ENCODE measurements around the gene FBXO36.
"Not testable (repeated sequence)": the region's sequence is repeated elsewhere in the genome, so short reads cannot be mapped to it uniquely, and the experiment has no call there.

The FBXO36 gene

GRCh38 chr2:229914171-229914570 is 8.1 kb upstream of the FBXO36 start:
- no peak for DNase-seq

- DNase-seq: no peak
Measured at GRCh38 chr2:229917793-229918192, 4.5 kb upstream of the FBXO36 start.

- no peak for DNase-seq
Measured at GRCh38 chr2:229920011-229920641, 2.2 kb upstream of the FBXO36 start.

GRCh38 chr2:229921101-229921891 is 1.0 kb upstream of the FBXO36 start:
- peak; percentile 13 for DNase-seq

- DNase-seq: peak; percentile 76
Measured at GRCh38 chr2:229921892-229922448, 333 bp upstream of the FBXO36 start, which contains the start of gene TRIP12. Gene TRIP12 (minus strand): TSS chr2:229922009. CDS start chr2:229880079, 41,930 bp downstream.

GRCh38 chr2:229924541-229924940 is 2.2 kb downstream of the FBXO36 start:
- not testable (repeated sequence) for DNase-seq

GRCh38 chr2:229925201-229925600 is 2.9 kb downstream of the FBXO36 start:
- DNase-seq: no peak

- no peak for DNase-seq
Measured at GRCh38 chr2:229927817-229928321, 5.6 kb downstream of the FBXO36 start.

GRCh38 chr2:229930656-229931055 is 8.4 kb downstream of the FBXO36 start:
- no peak for DNase-seq

- no peak for DNase-seq
Measured at GRCh38 chr2:229931241-229931640, 8.9 kb downstream of the FBXO36 start.

- no peak for DNase-seq
Measured at GRCh38 chr2:229937537-229937936, 15.2 kb downstream of the FBXO36 start.

GRCh38 chr2:229942671-229943070 is 20.4 kb downstream of the FBXO36 start:
- DNase-seq: no peak

GRCh38 chr2:229943171-229943570 is 20.9 kb downstream of the FBXO36 start:
- DNase-seq: no peak

- no peak for DNase-seq
Measured at GRCh38 chr2:229943770-229944449, 21.6 kb downstream of the FBXO36 start.

- no peak for DNase-seq
Measured at GRCh38 chr2:229945975-229946374, 23.7 kb downstream of the FBXO36 start.

GRCh38 chr2:229947544-229947943 is 25.2 kb downstream of the FBXO36 start:
- no peak for DNase-seq

- DNase-seq: no peak
Measured at GRCh38 chr2:229952256-229952835, 30.0 kb downstream of the FBXO36 start.

GRCh38 chr2:229955663-229956062 is 33.4 kb downstream of the FBXO36 start:
- DNase-seq: no peak

GRCh38 chr2:229956491-229956890 is 34.2 kb downstream of the FBXO36 start:
- DNase-seq: no peak

GRCh38 chr2:229963596-229963995 is 41.3 kb downstream of the FBXO36 start:
- DNase-seq: not testable (repeated sequence)

- DNase-seq: no peak
Measured at GRCh38 chr2:229969921-229970320, 47.6 kb downstream of the FBXO36 start.

- DNase-seq: no peak
Measured at GRCh38 chr2:229970406-229970805, 48.1 kb downstream of the FBXO36 start.

GRCh38 chr2:229971298-229971790 is 49.0 kb downstream of the FBXO36 start:
- no peak for DNase-seq

Measured in NCI-H2081 treated with DMSO at 0.1 percent for 48 hours (cell line).